H1 (cell line): Measurements from ENCODE around the gene ATP5F1E. TPM values are rescaled to one million over a fixed set of nuclear protein-coding genes. Genes with fewer than 3 reads are reported as not detected.
A peak's percentile ranks its signal among the peaks of the same experiment; 100 is the strongest.

Experiments used
- CTCF ChIA-PET: fragments of 300-600 bp; sonication (Branson Sonifier 250); formaldehyde crosslinking; loops from one replicate; lab custom pipeline; 2021; ENCODE audit not compliant: partially characterized antibody; lab: Charles Lee
- POLR2A ChIA-PET: fragments of 300-600 bp; sonication (Branson Sonifier 250); formaldehyde crosslinking; loops from one replicate; lab custom pipeline; 2021; ENCODE audit warnings: inconsistent platforms; ENCODE audit not compliant: partially characterized antibody; lab: Charles Lee
- DNase-seq, 2 experiments: peaks; one replicate each; pipeline versions ENCODE4 v3.0.0 to v3.0.0-alpha.2; 2010 to 2022; ENCODE audit warnings: low spot score in 2 of 2, low read depth in 1 of 2, mixed read lengths in 1 of 2
- FAIRE-seq: peaks from 2 replicates; lab custom pipeline; 2011; peaks lifted over from hg19 to GRCh38; lab: Jason Lieb, UNC
- H2AFZ ChIP-seq: 2 replicates; pipeline ENCODE4 v1.8.1; 2012; ENCODE audit warnings: low read length, inconsistent platforms
- H2AK5ac ChIP-seq: 2 replicates; pipeline ENCODE4 v1.6.1; 2013; ENCODE audit warnings: low read depth, low read length
- H2BK120ac ChIP-seq: replicated peaks from 2 replicates; pipeline ENCODE3; 2013; ENCODE audit warnings: low read depth, low read length, inconsistent platforms
- H2BK12ac ChIP-seq: 2 replicates; pipeline ENCODE4 v1.6.1; 2013; ENCODE audit warnings: low read depth, low read length
- H2BK15ac ChIP-seq: 2 replicates; pipeline ENCODE4 v1.6.1; 2013; ENCODE audit warnings: low read length
- H2BK20ac ChIP-seq: 2 replicates; pipeline ENCODE4 v1.6.1; 2013; ENCODE audit warnings: low read length
- H2BK5ac ChIP-seq: 2 replicates; pipeline ENCODE4 v1.6.1; 2013; ENCODE audit warnings: low read depth, low read length
- H3K14ac ChIP-seq: 2 replicates; pipeline ENCODE4 v1.6.1; 2013; ENCODE audit warnings: inconsistent platforms; ENCODE audit not compliant: insufficient read length
- H3K18ac ChIP-seq: 2 replicates; pipeline ENCODE4 v1.6.1; 2013; ENCODE audit warnings: low read length; ENCODE audit errors: extremely low read depth
- H3K23ac ChIP-seq: 2 replicates; pipeline ENCODE4 v1.6.1; 2013; ENCODE audit warnings: inconsistent platforms; ENCODE audit not compliant: insufficient read length
- H3K23me2 ChIP-seq: 2 replicates; pipeline ENCODE4 v1.6.1; 2013; ENCODE audit warnings: low read depth, low read length
- H3K27ac ChIP-seq: 2 replicates; pipeline ENCODE4 v1.6.1; 2011; ENCODE audit warnings: low read depth, low read length, inconsistent platforms
- H3K27me3 ChIP-seq, 4 experiments: replicated peaks in 1 of 4; 1 replicate in 1 of 4; 2 replicates in 3 of 4; pipeline versions ENCODE4 v1.6.1 to v1.8.1; 2011 to 2013; ENCODE audit warnings: low read length in 3 of 4, mild to moderate bottlenecking in 3 of 4, inconsistent platforms in 2 of 4, mixed read lengths in 2 of 4, moderate library complexity in 1 of 4; ENCODE audit not compliant: control insufficient read depth in 3 of 4, insufficient read depth in 3 of 4; ENCODE audit errors: extremely low read depth in 1 of 4
- H3K36me3 ChIP-seq, 4 experiments: 2 replicates each; pipeline versions ENCODE4 v1.6.1 to v1.8.1; 2011 to 2013; ENCODE audit warnings: mild to moderate bottlenecking in 4 of 4, low read length in 3 of 4, moderate library complexity in 2 of 4, control low read depth in 1 of 4, inconsistent platforms in 1 of 4; ENCODE audit not compliant: insufficient read depth in 4 of 4, control insufficient read depth in 2 of 4
- H3K4ac ChIP-seq: replicated peaks from 2 replicates; pipeline ENCODE3; 2013; ENCODE audit warnings: low read length, low read depth, mixed read lengths, inconsistent platforms; ENCODE audit not compliant: insufficient read length
- H3K4me1 ChIP-seq, 4 experiments: replicated peaks in 1 of 4; 1 replicate in 1 of 4; 2 replicates in 3 of 4; pipeline versions ENCODE4 v1.6.1 to v1.8.1; 2011 to 2013; ENCODE audit warnings: low read length in 3 of 4, inconsistent platforms in 2 of 4, mixed read lengths in 1 of 4; ENCODE audit not compliant: insufficient read depth in 4 of 4, control insufficient read depth in 3 of 4
- H3K4me2 ChIP-seq, 2 experiments: 2 replicates each; pipeline versions ENCODE4 v1.6.1 to v1.8.1; 2011 to 2013; ENCODE audit warnings: low read depth in 2 of 2, low read length in 2 of 2, control low read depth in 1 of 2, inconsistent platforms in 1 of 2, mild to moderate bottlenecking in 1 of 2; ENCODE audit not compliant: insufficient read depth in 1 of 2
- H3K4me3 ChIP-seq, 4 experiments: fragments of 200-600, 300-600 bp in 1 of 4; sonication (generic), shearing (Covaris generic), sonication (Bioruptor Twin) in 1 of 4; 2 replicates each; pipeline versions ENCODE4 v1.5.1 to v1.8.1; 2011 to 2016; ENCODE audit warnings: low read length in 4 of 4, low read depth in 3 of 4, control low read depth in 2 of 4, inconsistent platforms in 2 of 4, mild to moderate bottlenecking in 2 of 4, mixed read lengths in 1 of 4, moderate library complexity in 1 of 4; ENCODE audit not compliant: insufficient read depth in 2 of 4; ENCODE audit errors: extremely low read depth in 1 of 4
- H3K56ac ChIP-seq: replicated peaks from 2 replicates; pipeline ENCODE3; 2013; ENCODE audit warnings: low read depth, mild to moderate bottlenecking, mixed read lengths, low read length, inconsistent platforms; ENCODE audit not compliant: insufficient read length
- H3K79me1 ChIP-seq: 2 replicates; pipeline ENCODE4 v1.6.1; 2013; ENCODE audit warnings: low read depth, low read length, control low read depth
- H3K79me2 ChIP-seq, 2 experiments: 2 replicates each; pipeline versions ENCODE4 v1.6.1 to v1.8.1; 2012 to 2013; ENCODE audit warnings: low read length in 2 of 2, mild to moderate bottlenecking in 2 of 2, inconsistent platforms in 1 of 2; ENCODE audit not compliant: insufficient read depth in 2 of 2, control insufficient read depth in 1 of 2
- H3K9ac ChIP-seq, 4 experiments: replicated peaks in 1 of 4; 1 replicate in 1 of 4; 2 replicates in 3 of 4; pipeline versions ENCODE4 v1.6.1 to v1.8.1; 2011 to 2013; ENCODE audit warnings: low read depth in 3 of 4, low read length in 3 of 4, control low read depth in 2 of 4, mild to moderate bottlenecking in 2 of 4, moderate library complexity in 2 of 4, inconsistent platforms in 1 of 4; ENCODE audit errors: extremely low read depth in 1 of 4
- H3K9me3 ChIP-seq, 2 experiments: 2 replicates each; pipeline versions ENCODE4 v1.6.1 to v1.8.1; 2012 to 2013; ENCODE audit warnings: mild to moderate bottlenecking in 2 of 2, moderate library complexity in 2 of 2, control low read depth in 1 of 2, inconsistent platforms in 1 of 2, low read depth in 1 of 2, low read length in 1 of 2, mixed read lengths in 1 of 2; ENCODE audit not compliant: insufficient read depth in 2 of 2
- H4K20me1 ChIP-seq, 2 experiments: replicated peaks in 1 of 2; 2 replicates each; pipeline versions ENCODE3 to v1.8.1; 2011 to 2013; ENCODE audit warnings: inconsistent platforms in 2 of 2, low read length in 2 of 2, mild to moderate bottlenecking in 1 of 2; ENCODE audit not compliant: insufficient read depth in 2 of 2, control insufficient read depth in 1 of 2
- H4K5ac ChIP-seq: 2 replicates; pipeline ENCODE4 v1.6.1; 2013; ENCODE audit warnings: low read length, low read depth, mixed read lengths, inconsistent platforms; ENCODE audit not compliant: insufficient read length
- H4K8ac ChIP-seq: 2 replicates; pipeline ENCODE4 v1.8.0; 2013; ENCODE audit warnings: mild to moderate bottlenecking, moderate library complexity, low read length, inconsistent platforms; ENCODE audit not compliant: insufficient read depth; ENCODE audit errors: extremely low read depth
- H4K91ac ChIP-seq: replicated peaks from 2 replicates; pipeline ENCODE3; 2013; ENCODE audit warnings: low read length, mixed read lengths, inconsistent platforms; ENCODE audit not compliant: insufficient read length
- JUND ChIP-seq: IDR thresholded peaks from 2 replicates; pipeline ENCODE4 v1.6.1; 2011; ENCODE audit warnings: mild to moderate bottlenecking, improper control_type of control experiment, low read length
- POU5F1 ChIP-seq: IDR thresholded peaks from 2 replicates; pipeline ENCODE4 v1.6.1; 2011; ENCODE audit warnings: low read depth, mild to moderate bottlenecking, low read length, moderate library complexity
- WGBS, 2 experiments: shearing (Covaris generic) in 1 of 2; methylation state at CpG; one replicate each; pipeline versions ENCODE4 v1.1.6 to v1.1.7; 2013 to 2015; ENCODE audit warnings: low lambda C conversion rate in 2 of 2, mixed read lengths in 2 of 2, inconsistent platforms in 1 of 2, low coverage in 1 of 2, missing lambda C conversion rate in 1 of 2; ENCODE audit not compliant: insufficient replicate concordance in 2 of 2, insufficient coverage in 1 of 2, insufficient read length in 1 of 2; ENCODE audit errors: extremely low coverage in 1 of 2, missing lambda C conversion rate in 1 of 2; 5-methylcytosine and 5-hydroxymethylcytosine counted together
- polyA plus RNA-seq, 7 experiments: library from polyadenylated mRNA; depleted of rRNA in 3 of 7; stranded (reverse) in 5 of 7; unstranded in 2 of 7; fragments of >200 nt in 5 of 7; fragments of 200-250 nt in 2 of 7; gene quantifications; 1 replicate in 5 of 7; 2 replicates in 1 of 7; 4 replicates in 1 of 7; pipeline versions ENCODE4 v1.2.1 to v1.2.3, GENCODE V29; 2011 to 2013; ENCODE audit warnings: missing spikeins in 2 of 7, mixed read lengths in 2 of 7
- total RNA-seq: library from RNA; stranded (reverse); fragmentation: NEBNext Ultra II Directional; extraction: Animal tissue kit (Norgen Biotek cat#: 25700); gene quantifications from 2 replicates; pipeline ENCODE4 v1.2.1, GENCODE V29; 2021

The ATP5F1E gene
- total and polyA plus RNA-seq, 2 of the 8 experiments (the other 6 are each of a cell fraction or from before 2014, with no cell fraction given) = 15.7 to 47.8 TPM

- H2BK12ac ChIP-seq = no peak overlapping the region
- no peak overlapping the region for H3K27ac ChIP-seq
- H3K14ac ChIP-seq = no peak overlapping the region
- no peaks in the 10 kb centered on the region for H3K9me3 ChIP-seq
- no peak overlapping the region for H2BK20ac ChIP-seq
- FAIRE-seq (no peak), DNase-seq (no peak)
- peaks cover 6% of the 10 kb centered on the region for H3K23me2 ChIP-seq
- H4K91ac ChIP-seq = no peak overlapping the region
- no peak overlapping the region for H3K4ac ChIP-seq
- H3K9ac ChIP-seq = peak overlapping the region in 1 of 4 experiments; percentile 11; a peak in 1 of 7 replicates
- no peak overlapping the region for H3K23ac ChIP-seq
- H3K36me3 ChIP-seq = peaks cover 2 to 46% (median 15%) of the 10 kb centered on the region in 4 experiments; a peak in 6 of 8 replicates
- H3K4me3 ChIP-seq = no peak overlapping the region
- peaks cover 0 to 9% (median 4%) of the 10 kb centered on the region in 4 experiments; a peak in 3 of 7 replicates for H3K27me3 ChIP-seq
- H3K4me2 ChIP-seq = no peak overlapping the region
- 88% methylated on average over 5 of the region's 5 CpGs; no CpG with 5 or more reads in 1 of the 2 experiments for WGBS, 2 experiments
- H2AFZ ChIP-seq = no peak overlapping the region
- no peak overlapping the region for H3K56ac ChIP-seq
- no peak overlapping the region for H3K18ac ChIP-seq
- POLR2A ChIA-PET = no interaction called here
- no peak overlapping the region for H2BK5ac ChIP-seq
- H2BK15ac ChIP-seq = no peak overlapping the region
- H3K4me1 ChIP-seq = peaks cover 0 to 6% (median 2%) of the 10 kb centered on the region in 4 experiments; a peak in 4 of 7 replicates
- H3K79me1 ChIP-seq = peaks cover 5% of the 10 kb centered on the region
- no peak overlapping the region for H4K8ac ChIP-seq
- H2BK120ac ChIP-seq = no peak overlapping the region
- no peak for TF ChIP-seq JUND
- no peak for TF ChIP-seq POU5F1
- peaks cover 6 to 13% of the 10 kb centered on the region in 2 experiments; a peak in 3 of 4 replicates for H3K79me2 ChIP-seq
- no peak overlapping the region for H2AK5ac ChIP-seq
- CTCF ChIA-PET = interaction anchor here (0.9 kb wide), 1 partner anchor 29 kb away, joined by 3 read pairs; no protein-coding TSS in a partner anchor
- no peak overlapping the region for H4K5ac ChIP-seq
- peaks cover 9 to 13% of the 10 kb centered on the region in 2 experiments for H4K20me1 ChIP-seq
These were observed 5.0 kb downstream of the ATP5F1E start for GRCh38 chr20:59026904-59027740.
